HG02840 (cell line): ENCODE data around the gene KRT74.

Experiments
- ATAC-seq: cut with Tn5 transposase; IDR thresholded peaks from one replicate; pipeline ENCODE4 v1.9.1; 2021; ENCODE audit warnings: mild to moderate bottlenecking, moderate library complexity, moderate number of reproducible peaks; ENCODE audit not compliant: unreplicated experiment, low FRiP score

Gene KRT74

DNA sequence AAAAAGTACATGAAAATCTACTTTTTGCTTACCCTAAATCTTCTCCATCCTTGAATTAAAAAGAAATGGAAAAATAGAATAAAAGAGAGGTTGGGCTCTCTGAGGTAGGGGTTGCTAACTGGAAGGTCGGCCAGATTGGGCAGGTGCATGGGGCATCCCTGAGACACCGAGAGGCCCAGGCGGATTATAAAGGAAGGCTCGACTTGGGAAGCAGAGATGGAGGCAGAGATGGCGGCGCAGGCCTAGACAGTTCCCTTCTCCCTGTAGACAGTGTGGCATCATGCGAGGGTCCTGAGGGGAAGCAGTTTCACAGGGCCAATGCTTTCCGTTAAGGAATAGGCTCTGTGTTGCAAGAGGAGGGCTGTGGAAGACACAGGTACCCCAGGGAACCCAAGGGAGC lies 3.7 kb upstream of the KRT74 start:
- no peak for ATAC-seq

DNA sequence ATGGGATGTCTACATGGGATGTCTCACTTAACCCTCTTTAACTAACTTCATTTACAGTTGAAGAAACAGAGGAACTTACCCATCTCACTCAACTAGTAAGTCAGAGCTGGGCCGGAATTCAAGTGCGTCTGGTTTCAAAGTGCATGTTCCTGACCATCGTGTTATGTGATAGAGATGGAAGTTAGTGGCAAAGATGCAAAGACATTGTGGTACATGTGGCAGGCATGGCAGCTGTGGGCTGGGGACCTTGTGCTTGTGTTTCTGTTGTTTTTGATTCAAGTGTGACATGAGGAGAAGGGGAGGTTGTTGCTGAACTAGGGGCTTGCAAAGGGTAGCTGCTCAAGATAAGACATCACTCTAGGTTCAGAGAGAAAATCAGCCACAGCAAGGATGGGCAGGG lies 2.3 kb upstream of the KRT74 start:
- no peak for ATAC-seq

DNA sequence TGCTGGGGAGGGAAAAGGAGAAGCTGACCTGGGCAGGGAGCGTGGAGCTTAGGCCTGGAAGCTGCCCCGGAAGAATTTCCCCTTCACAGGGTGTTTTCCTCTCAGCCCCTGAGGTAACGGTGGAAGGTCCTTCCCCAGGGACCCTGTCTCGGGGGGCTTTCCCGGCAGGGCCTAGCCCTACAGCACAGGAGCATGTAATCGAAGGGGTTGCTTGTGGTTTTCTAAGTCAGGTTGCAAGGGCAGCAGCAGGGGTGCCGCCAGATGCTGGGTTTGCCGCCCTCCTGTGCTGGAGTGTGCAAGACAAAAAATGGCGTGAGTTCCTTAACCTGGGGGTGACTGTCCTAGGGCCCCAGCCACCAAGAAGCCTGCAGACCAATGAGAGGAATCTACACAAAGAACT lies 1.6 kb upstream of the KRT74 start:
- no peak for ATAC-seq

DNA sequence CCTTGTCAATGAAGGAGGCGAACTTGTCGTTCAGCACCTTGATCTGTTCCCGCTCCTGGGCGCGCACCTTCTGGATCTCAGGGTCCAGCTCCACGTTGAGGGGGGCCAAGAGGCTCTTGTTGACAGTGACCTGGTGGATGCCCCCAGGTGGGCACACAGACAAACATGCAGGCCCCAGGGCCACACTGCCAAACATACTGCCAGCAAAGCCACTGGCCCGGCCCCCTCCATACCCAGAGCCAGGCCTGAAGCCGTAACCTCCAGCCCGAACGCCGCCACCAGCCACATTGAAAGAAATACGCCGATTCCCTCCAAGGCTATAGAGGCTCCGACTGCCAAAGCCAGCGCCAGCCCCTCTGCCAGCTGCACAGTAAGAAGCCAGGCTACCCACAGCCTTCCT lies 337 bp downstream of the KRT74 start:
- no peak for ATAC-seq

DNA sequence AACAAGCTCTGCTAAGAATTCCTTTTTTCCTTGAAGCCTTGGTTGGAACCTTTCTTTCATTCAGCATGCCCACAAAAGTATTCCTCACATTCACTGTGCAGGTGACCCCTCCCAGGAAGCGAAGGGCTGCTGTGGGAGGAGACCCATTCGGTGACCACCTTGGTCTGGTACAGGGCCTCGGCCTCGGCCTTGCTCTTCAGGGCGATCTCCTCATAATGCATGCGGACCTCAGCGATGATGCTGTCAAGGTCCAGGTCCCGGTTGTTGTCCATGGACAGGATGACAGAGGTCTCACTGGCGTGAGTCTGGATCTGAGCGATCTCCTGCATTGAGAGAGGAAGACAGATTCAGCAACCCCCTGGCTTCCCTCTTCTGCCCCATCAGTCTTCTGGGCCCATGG lies 3.1 kb downstream of the KRT74 start:
- ATAC-seq, result no peak

DNA sequence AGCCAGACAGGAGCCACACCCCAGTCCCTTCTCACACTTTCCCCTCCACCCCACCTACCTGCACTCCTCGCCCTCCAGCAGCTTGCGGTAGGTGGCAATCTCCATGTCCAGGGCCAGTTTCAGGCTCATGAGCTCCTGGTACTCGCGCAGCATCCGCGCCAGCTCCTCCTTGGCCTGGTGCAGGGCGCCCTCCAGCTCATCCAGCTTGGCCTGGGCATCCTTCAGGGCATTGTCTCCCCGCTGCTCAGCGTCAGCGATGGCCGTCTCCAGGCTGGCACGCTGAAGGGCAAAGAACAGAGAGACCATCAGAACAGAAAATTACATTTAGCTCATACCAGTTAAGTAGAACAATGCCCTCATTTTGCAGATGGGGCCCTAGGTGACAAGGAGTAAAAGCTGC lies 5.5 kb downstream of the KRT74 start:
- no peak for ATAC-seq

DNA sequence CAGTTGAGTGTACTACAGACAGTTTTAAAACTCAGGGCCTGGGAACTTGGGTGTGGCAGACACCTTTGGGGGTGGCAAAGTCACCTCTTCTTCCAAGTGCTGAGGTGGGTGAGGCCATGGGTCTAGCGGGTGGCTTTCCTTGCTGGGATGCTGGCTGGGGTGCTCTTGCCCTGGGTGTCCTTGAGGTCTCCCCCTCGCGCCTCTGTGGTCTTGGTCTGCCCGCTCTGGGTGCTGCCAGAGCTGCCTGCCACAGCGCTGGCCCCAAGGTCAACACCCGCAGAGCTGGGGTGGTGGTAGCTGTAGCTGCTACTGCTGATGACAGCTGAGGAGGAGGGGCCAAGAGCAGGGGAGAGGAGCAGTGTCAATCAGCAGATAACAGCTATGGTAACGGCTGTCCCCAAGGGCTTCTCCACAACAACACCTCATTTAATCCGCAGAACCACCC lies 6.8 kb downstream of the KRT74 start:
- no peak for ATAC-seq

DNA sequence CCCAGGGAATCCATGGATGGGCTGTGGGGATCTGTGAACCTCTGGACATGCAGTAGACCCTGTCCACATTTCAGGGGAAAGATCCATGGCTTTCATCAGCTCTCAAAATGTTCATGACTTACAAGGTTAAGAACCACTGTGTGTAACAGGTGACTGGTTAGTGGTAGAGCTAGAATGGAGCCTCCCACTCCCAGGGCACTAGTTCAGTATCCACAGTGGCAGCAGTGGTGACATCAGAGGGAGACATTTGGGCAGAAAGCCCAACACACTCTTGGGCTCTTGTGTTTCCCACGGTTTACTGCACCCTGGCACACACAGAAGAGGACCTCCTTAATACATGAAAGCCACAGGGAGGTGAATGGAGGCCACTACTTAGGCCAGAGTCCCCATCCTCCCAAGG lies 9.1 kb downstream of the KRT74 start:
- no peak for ATAC-seq

DNA sequence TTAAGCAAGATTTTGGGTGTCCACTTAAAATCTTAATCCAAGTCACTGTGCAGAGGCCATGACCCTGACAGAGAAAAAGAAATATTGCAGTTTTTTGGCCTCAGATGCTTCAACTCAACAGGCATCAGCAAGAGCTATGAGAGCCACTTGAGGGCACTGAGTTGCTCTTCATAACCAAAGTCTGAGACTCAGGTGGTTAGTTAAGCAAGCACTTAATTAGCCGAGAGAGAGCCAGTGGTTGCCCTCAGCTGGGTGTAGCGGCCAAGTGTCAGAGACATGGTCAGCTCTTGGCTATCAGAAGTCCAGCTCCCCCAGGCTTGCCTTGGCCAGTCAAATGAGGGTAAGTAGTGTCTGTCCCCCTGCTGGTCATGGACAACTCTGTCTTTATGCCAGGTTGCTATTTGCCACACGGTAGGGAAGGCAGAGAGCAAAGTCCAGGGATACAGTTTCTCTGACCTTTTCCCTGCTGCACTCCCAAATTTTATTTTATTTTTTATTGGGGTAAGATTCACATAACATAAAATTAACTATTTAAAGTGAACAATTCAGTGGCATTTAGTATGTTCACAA lies 11.7 kb downstream of the KRT74 start:
- no peak for ATAC-seq

DNA sequence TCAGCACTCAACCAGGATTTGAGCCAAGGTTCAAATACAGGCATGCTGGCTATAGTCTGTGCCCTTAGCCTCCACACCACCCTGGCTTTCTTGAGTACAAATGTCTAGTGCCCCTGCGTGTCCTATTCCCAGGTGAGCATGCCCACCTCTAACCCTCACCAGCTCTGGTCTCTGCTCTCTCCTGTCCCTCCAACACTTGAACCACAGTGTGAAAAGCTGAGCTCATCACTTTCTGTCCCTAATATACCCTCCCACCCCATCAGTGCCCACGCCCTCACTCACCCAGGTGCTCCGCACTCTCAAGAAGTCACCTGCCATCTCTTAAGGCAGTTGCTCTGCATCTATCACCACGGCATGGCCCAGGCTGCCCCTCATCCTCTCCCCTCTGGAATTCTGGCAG lies 13.7 kb downstream of the KRT74 start:
- no peak for ATAC-seq

DNA sequence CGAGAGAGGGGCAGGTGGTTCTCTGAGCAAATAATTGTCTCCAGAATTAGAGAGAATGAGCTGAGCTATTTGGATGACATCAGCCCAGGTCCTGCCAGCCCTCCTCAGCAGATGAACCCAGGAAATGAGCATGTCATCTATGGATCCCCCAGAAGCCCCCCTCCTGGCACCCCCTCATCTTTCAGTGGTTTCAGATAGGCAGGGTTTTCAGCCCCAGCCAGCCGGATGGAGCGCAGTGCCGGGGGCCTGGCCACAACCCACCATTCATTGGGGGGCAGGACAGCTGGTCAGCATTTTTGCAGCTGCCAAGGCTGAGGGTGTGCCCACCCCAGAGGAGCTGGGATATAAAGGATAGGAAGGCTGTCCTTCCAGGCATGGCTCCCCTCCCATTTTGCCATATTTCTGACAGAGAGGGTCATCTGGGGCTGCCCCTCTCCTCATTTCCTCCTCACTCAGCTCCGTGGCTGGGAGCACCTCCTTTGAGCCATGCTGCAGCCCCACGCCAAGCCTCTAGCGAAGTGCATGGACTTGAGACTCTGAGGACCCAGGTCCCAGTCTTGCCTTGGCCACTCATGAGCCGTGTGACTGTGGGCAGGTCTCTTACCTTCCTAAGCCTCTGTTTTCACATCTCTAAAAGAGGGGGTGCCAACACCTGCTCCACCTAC lies 14.7 kb downstream of the KRT74 start:
- no peak for ATAC-seq

DNA sequence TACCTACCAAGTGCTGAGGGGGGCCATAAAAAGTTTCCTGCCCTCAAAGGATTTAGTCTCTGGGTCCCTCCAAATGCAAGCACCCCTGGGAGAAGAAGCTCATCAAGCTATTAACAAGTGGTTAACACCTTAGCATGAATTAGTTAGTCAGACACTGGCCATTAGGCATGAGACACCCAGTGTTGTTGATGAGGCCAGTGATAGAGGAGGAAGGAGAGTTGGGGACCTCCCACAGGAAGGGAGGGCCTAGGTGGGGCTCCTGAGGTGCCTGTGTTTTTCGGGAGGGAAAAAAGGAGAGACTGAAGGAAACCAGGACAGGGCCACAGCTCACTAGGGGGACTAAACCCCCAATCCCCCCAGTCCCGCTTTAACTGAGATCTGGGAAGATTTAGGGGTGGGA lies 16.2 kb downstream of the KRT74 start:
- ATAC-seq, result no peak

DNA sequence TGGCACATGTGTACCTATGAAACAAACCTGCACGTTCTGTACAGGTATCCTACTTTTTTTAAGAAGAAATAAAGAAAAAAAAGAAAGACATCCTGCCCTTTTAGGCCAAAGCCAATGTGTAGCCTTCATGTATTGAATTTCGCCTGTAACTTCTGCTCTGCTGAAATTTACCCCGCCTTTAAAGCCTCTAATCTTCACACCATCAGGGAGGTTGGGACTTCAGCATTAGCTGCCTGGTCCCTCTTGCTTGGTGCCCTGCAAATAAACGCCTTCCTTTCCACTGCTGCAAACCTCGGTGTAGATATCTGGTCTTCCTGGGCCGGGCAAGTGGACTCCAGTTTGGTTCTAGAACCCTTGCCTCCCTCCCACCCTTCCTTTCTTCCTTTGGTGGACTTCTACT lies 18.1 kb downstream of the KRT74 start:
- no peak for ATAC-seq

DNA sequence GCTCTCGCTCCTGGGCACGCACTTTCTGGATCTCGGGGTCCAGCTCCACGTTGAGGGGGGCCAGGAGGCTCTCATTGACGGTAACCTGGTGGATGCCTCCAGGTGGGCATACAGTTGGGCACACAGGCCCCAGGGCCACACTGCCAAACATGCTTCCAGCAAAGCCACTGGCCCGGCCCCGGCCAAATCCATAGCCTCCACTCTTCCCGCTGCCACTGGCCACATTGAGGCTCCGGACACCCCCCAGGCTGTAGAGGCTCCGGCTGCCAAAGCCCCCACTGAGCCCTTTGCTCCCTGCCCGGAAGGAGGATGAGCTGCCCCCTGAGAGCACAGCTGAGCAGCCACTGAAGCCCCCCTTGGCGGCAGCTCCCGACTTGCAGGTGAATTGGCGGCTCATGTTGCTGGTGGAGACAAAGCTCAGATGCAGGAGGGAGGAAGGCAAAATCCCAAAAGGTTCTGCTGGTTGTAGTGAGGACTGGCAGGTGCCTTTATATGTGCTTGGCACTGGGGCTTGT lies 20.9 kb downstream of the KRT74 start, which contains the start of gene KRT71:
Gene KRT71 (minus strand): TSS at position 465 of the 515 bp plus-strand sequence. CDS start 68 bp downstream, at position 397.
- ATAC-seq, result no peak

DNA sequence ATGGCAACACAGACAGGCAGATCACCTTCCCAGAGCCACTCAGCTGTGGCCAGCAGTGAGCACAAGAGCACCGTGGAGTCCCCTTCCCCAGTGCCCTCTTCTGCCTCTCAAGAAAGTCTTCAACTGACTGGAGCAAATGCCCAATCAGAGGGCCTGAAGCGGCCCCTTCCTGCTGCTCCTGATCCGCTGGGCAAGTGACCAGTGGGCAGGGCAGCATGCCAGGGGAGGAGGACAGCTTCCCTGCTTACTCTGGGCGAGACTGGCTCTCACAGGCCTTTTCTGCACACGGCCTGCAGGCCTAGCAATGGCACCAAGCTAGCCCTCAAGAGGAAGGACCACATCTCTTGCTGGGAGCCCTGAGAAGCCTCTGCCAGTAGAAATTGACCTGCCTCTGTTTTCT lies 21.6 kb downstream of the KRT74 start:
- no peak for ATAC-seq

DNA sequence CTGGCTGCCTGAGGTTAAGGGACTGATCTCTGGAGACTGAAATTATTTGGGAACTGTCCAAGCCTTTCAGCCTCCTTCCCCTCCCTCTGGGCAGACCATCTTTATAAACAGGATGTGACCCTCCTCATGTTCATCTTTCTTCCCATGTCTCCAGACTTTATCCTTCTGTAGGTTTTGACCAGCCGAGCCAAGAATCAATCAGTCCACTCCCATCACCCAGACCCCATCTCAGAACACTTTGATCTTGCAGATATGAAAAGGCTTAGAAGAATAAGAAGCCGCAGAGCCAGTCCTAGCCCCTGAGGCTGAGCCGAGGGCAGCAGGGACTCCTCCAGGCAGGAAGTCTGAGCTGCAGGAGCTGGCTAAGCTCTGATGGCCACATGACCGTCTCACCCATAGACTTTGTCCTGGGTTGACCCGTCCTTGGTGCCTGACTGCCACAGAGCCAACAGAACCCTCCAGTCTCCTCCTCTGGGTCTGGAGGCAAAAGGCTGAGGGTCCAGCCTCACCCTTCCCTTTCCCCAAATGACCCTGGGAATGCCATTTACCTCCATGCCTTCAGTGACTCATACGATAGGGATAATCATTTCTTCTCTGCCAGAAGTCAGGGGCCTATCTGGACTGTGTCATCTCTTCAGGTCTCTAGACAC lies 22.3 kb downstream of the KRT74 start:
- ATAC-seq, result no peak

DNA sequence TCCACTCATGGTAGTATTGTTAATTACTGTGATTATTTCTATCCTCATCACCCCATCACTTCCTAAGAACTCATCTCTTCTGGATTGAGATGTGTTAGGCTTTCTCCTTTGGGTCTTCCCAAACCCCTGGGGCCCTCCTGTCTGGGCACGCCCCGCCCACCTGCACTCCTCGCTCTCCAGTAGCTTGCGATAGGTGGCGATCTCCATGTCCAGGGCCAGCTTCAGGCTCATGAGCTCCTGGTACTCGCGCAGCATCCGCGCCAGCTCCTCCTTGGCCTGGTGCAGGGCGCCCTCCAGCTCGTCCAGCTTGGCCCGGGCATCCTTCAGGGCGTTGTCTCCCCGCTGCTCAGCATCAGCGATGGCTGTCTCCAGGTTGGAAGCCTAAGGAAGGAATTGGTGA lies 27.5 kb downstream of the KRT74 start:
- ATAC-seq, result no peak

DNA sequence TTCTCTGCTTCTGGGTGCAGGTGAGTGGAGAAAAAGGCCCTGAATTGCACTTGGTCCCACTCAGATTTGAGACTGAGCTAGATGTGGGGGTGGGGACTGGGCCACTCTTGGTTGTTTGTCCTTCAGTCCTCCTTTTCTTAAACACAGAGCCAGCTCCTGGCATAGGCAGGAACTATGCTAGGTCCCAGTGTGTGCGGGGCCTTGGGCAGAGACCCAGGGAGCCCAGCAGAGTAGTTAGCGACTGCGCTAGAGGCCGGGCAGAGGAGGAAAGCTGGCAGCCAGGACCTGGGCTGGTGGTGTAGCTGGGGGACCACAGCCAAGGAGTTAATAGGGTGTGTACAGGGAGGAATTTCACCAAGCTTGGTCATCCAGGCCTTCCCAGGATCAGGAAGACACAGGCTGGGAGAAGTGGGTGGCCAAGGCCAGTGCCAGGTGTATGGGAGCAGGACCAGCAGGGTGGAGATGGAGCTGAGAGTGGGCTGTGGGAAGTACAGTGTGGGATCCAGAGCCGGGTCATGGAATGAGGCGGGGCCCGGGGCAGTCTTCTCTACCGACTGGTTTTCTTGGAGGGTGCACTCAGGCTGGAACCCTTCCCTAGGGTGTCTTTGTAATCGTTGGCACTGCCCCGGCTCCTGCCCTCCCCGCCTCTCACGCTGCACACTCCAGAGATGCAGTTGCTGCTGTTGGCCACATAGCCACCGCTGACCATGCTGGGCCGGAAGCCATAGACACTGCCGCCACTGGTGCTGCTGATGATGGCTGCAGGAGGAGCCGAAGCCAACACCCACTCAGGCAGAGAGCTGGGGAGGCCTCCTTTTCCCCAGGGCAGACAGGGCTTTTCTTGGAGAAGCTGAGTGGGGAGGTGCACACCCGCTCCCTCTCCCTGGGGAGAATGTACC lies 29.4 kb downstream of the KRT74 start:
- ATAC-seq, result no peak

DNA sequence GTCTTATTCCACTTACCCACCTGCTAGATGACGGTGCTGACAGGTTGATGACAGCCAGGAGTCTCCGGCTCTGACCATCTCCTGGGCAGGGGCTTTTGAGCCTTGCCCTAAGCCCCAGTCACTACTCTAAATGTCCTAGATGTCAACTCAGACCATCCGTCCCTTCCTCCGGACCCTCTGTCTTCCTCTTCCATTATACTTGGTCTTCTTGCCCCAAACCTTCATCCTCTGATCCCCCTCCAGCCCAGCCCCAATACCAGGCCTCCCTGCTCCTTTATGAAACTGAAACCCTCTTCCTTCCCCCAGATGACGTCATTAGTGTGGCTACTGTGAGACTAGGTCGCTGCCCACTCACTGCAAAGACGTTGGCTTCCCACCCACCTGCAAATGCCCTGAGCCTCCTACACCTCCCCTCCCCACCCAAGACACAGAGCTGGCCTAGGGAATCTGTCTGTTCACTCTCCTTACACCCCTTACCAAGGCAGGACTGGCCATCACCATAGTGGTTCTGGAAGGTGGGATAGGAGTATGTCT lies 30.8 kb downstream of the KRT74 start:
- ATAC-seq, result no peak

DNA sequence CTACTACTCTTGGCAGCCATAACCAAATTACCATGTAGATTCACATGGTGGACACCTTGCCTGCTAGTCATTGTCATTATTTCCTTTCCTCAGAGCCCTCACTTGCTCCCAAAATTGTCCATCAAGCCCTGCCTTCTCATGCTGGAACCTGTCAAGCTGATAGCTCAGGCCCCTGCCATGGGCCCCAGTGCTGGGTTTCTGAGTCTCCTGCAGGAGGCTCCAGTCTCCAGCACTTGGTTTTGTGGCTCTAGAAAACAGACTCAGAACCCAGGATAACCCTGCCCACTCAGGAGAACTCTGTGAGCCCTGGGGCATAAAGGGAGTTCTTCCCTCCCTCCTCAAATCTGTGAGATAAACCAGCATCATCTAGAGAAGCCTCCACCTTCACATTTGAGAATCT lies 31.5 kb downstream of the KRT74 start:
- no peak for ATAC-seq

DNA sequence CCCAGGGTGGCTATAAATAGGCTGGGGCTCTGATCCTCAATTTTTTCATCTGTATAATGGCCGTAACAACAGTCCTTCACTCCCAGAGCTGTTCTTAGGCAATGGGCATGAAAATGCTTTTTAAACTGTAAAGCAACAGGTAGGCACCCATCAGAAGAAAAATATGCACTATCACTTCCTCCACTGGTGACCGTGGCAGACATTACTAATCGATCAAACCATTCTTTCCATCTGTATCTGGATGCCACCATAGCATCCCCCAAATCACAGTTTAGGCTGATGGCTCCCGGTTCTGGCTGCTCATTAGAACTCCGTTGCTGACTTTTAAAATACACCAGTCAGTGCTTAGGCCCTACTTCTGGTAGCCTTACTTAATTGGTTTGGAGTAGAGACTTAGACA lies 31.9 kb downstream of the KRT74 start:
- no peak for ATAC-seq
